Astrocyte (in vitro differentiated cells and primary cell): ENCODE results near the gene IRF9.

Experiments used
- CTCF ChIP-seq: IDR thresholded peaks from 2 replicates; pipeline ENCODE4 v1.5.1; 2011; ENCODE audit warnings: low read depth, mild to moderate bottlenecking, inconsistent platforms, low read length, moderate library complexity; ENCODE audit not compliant: insufficient read depth
- EZH2 ChIP-seq: IDR thresholded peaks from 2 replicates; pipeline ENCODE4 v1.6.1; 2012; ENCODE audit warnings: mild to moderate bottlenecking, low read length, inconsistent platforms; ENCODE audit not compliant: insufficient read depth

GRCh38 chr14:24192933-24193332 lies 31.9 kb downstream of the IRF9 start:
- no peak for TF ChIP-seq CTCF
- no peak for TF ChIP-seq EZH2
